Suprapubic skin (tissue), 4 donors: Measurements from ENCODE around the gene CDH3. TPM values are rescaled to one million over a fixed set of nuclear protein-coding genes. Genes with fewer than 3 reads are reported as not detected.

Source experiments
- DNase-seq, 2 donors: peaks; one replicate each; pipeline ENCODE4 v3.0.0-alpha.2; 2019; ENCODE audit warnings: low spot score in 2 of 2
- H3K27ac ChIP-seq: fragments of 200-600 bp; sonication (generic); one replicate; pipeline ENCODE4 v1.5.1; 2019
- H3K27me3 ChIP-seq: fragments of 200-600 bp; sonication (generic); one replicate; pipeline ENCODE4 v1.5.1; 2019
- H3K36me3 ChIP-seq: fragments of 200-600 bp; sonication (generic); one replicate; pipeline ENCODE4 v1.5.1; 2019
- H3K4me1 ChIP-seq: fragments of 200-600 bp; sonication (generic); one replicate; pipeline ENCODE4 v1.5.1; 2019
- H3K4me3 ChIP-seq: fragments of 200-600 bp; sonication (generic); one replicate; pipeline ENCODE4 v1.5.1; 2019; ENCODE audit warnings: mild to moderate bottlenecking
- H3K9me3 ChIP-seq: fragments of 200-600 bp; sonication (generic); one replicate; pipeline ENCODE4 v1.5.1; 2019
- CTCF ChIP-seq, 2 donors: fragments of 200-600 bp in 1 of 2; fragments of 450-650 bp in 1 of 2; sonication (generic) in 1 of 2; IDR thresholded peaks; one replicate each; pipeline ENCODE4 v1.5.1; 2016 to 2019; ENCODE audit warnings: antibody characterized with exemption in 2 of 2, mild to moderate bottlenecking in 1 of 2, moderate library complexity in 1 of 2
- EP300 ChIP-seq: sonication (generic); formaldehyde crosslinking; IDR thresholded peaks from one replicate; pipeline ENCODE4 v1.6.1; 2017; ENCODE audit warnings: antibody characterized with exemption
- POLR2A ChIP-seq, 2 donors: fragments of 450-650 bp; IDR thresholded peaks; one replicate each; pipeline ENCODE4 v1.6.1; 2017; ENCODE audit warnings: antibody characterized with exemption in 2 of 2, mild to moderate bottlenecking in 2 of 2, moderate library complexity in 2 of 2
- POLR2AphosphoS5 ChIP-seq, 3 donors: sonication (generic); formaldehyde crosslinking; IDR thresholded peaks; one replicate each; pipeline ENCODE4 v1.6.1; 2017; ENCODE audit warnings: antibody characterized with exemption in 3 of 3
- WGBS: methylation state at CpG from one replicate; pipeline ENCODE4 v1.1.5; 2018; 5-methylcytosine and 5-hydroxymethylcytosine counted together
- total RNA-seq, 4 donors: library from RNA; depleted of rRNA; stranded (reverse); fragments of >200 nt; gene quantifications; one replicate each; pipeline ENCODE4 v1.1.0, GENCODE V29; 2016

Gene CDH3
- total RNA-seq, 4 donors from 2014 or later, result 39.0 to 96.8 (median 70.1) TPM

- WGBS, result 81% methylated on average over 4 of the region's 4 CpGs
- TF ChIP-seq CTCF (IDR thresholded peaks at IDR 0.05) (no peak), POLR2A (IDR thresholded peaks at IDR 0.05) (no peak), EP300 (no peak), POLR2AphosphoS5 (IDR thresholded peaks at IDR 0.05) (no peak)
- Histone ChIP-seq H3K27me3 (no peaks in the 10 kb centered on the region), H3K4me1 (peaks cover 53% of the 10 kb centered on the region), H3K4me3 (no peak overlapping the region), H3K9me3 (no peaks in the 10 kb centered on the region), H3K27ac (peak overlapping the region; percentile 72), H3K36me3 (no peaks in the 10 kb centered on the region)
- DNase-seq, result no peak
Observed at GRCh38 chr16:68743664-68744063, 98.6 kb downstream of the CDH3 start.

GRCh38 chr16:68744744-68745280, 99.7 kb downstream of the CDH3 start:
- DNase-seq, result no peak

DNA sequence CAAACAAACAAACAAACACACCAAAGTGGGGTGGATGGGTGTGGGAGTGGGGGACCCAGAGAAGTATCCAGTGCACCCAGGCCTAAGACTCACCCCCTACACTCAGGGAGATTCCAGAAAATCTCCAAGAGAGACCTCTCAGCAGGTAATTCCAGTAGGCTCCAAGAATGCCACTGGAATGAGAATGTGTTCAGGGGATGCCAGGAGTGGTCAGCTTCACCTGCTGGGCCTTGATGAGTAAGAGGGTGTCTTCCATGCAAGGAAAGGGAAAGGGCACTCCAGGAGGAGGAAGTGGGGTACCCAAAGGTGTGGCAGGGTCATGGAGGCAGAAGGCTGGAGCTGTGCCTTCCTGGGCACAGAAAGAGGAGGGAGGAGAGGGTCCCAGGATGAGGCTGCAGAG, 101.8 kb downstream of the CDH3 start:
- H3K27me3 ChIP-seq, result no peaks in the 10 kb centered on the region
- no peak overlapping the region for H3K27ac ChIP-seq
- H3K4me3 ChIP-seq, result no peak overlapping the region
- no peak for DNase-seq
- no peaks in the 10 kb centered on the region for H3K9me3 ChIP-seq
- no peak for TF ChIP-seq POLR2AphosphoS5 (IDR thresholded peaks at IDR 0.05)
- TF ChIP-seq CTCF (IDR thresholded peaks at IDR 0.05), result no peak
- TF ChIP-seq EP300, result no peak
- no peak for TF ChIP-seq POLR2A (IDR thresholded peaks at IDR 0.05)
- H3K4me1 ChIP-seq, result peaks cover 33% of the 10 kb centered on the region
- H3K36me3 ChIP-seq, result no peaks in the 10 kb centered on the region

More at GRCh38 chr16:68744744-68745280, 99.7 kb downstream of the CDH3 start:
- TF ChIP-seq EP300, result no peak
- TF ChIP-seq CTCF (IDR thresholded peaks at IDR 0.05), result no peak
- no peak for TF ChIP-seq POLR2A (IDR thresholded peaks at IDR 0.05)
- no peak for TF ChIP-seq POLR2AphosphoS5 (IDR thresholded peaks at IDR 0.05)
- 40% methylated on average over 11 of the region's 11 CpGs for WGBS
- H3K27me3 ChIP-seq, result no peaks in the 10 kb centered on the region
- H3K27ac ChIP-seq, result peak overlapping the region; percentile 72
- peaks cover 46% of the 10 kb centered on the region for H3K4me1 ChIP-seq
- H3K36me3 ChIP-seq, result no peaks in the 10 kb centered on the region
- no peaks in the 10 kb centered on the region for H3K9me3 ChIP-seq
- peak overlapping the region; percentile 10 for H3K4me3 ChIP-seq

GRCh38 chr16:68749432-68749831, 104.3 kb downstream of the CDH3 start:
- H3K36me3 ChIP-seq, result no peaks in the 10 kb centered on the region
- H3K27ac ChIP-seq, result no peak overlapping the region
- WGBS, result 80% methylated on average over 3 of the region's 3 CpGs
- H3K4me1 ChIP-seq, result peaks cover 21% of the 10 kb centered on the region
- TF ChIP-seq EP300, result no peak
- TF ChIP-seq POLR2A (IDR thresholded peaks at IDR 0.05), result no peak
- no peaks in the 10 kb centered on the region for H3K27me3 ChIP-seq
- no peak for DNase-seq
- H3K9me3 ChIP-seq, result no peaks in the 10 kb centered on the region
- no peak overlapping the region for H3K4me3 ChIP-seq

Other genes with a start within 250 kb of the CDH3 start
- gene SMPD3, start 196.8 kb upstream of the CDH3 start, total RNA-seq, result 10 to 100 TPM; 26.2 to 64.9 (median 39.9) TPM
- gene ZFP90, start 106.0 kb upstream of the CDH3 start, total RNA-seq, result 10 to 100 TPM in 3 of 4 donors, 1 to 10 TPM in 1; 9.1 to 34.5 (median 16.4) TPM
- 100 to 1,000 TPM; 175 to 248 (median 223) TPM for gene CDH1, start 92.0 kb downstream of the CDH3 start, total RNA-seq
- 10 to 100 TPM; 10.6 to 14.0 (median 12.0) TPM for gene TANGO6, start 198.2 kb downstream of the CDH3 start, total RNA-seq